ENCODE measurements around the gene TLR9. TPM values are rescaled to one million over a fixed set of nuclear protein-coding genes. Genes with fewer than 3 reads are reported as not detected.

Gene TLR9
- total RNA-seq, 4 donors from 2014 or later: 0.19 to 0.61 TPM; not detected in 2

- DNase-seq (ENCODE audit: low spot score in 2 of 2): no peak
- H3K4me3 ChIP-seq (ENCODE audit: low read depth, poor library complexity, severe bottlenecking): no peak overlapping the region
- TF ChIP-seq POLR2A (IDR thresholded peaks at IDR 0.05) (no peak), CTCF (IDR thresholded peaks at IDR 0.05) (no peak)
- WGBS, 2 donors: 77 to 80% methylated on average over 7 of the region's 7 CpGs
- intact Hi-C loops (cut with DNase I; ENCODE audit: low total_unique reads): loop anchor here (5.0 kb wide), 1 partner anchor 115 kb away; no protein-coding TSS in a partner anchor
Measured at GRCh38 chr3:52227766-52228165, 2.3 kb upstream of the TLR9 start.

- DNase-seq (ENCODE audit: low spot score in 2 of 2): no peak
- TF ChIP-seq POLR2A (IDR thresholded peaks at IDR 0.05): no peak
- TF ChIP-seq CTCF (IDR thresholded peaks at IDR 0.05): no peak
- H3K4me3 ChIP-seq (ENCODE audit: low read depth, poor library complexity, severe bottlenecking): no peak overlapping the region
- 84% methylated on average over 4 of the region's 4 CpGs for WGBS, 2 donors
- intact Hi-C loops (cut with DNase I; ENCODE audit: low total_unique reads): loop anchor here (5.0 kb wide), 1 partner anchor 115 kb away; no protein-coding TSS in a partner anchor
Measured at GRCh38 chr3:52227117-52227516, 1.7 kb upstream of the TLR9 start.

- 83 to 84% methylated on average over 5 of the region's 5 CpGs for WGBS, 2 donors
- H3K4me3 ChIP-seq (ENCODE audit: low read depth, poor library complexity, severe bottlenecking): no peak overlapping the region
- intact Hi-C loops (cut with DNase I; ENCODE audit: low total_unique reads): loop anchor here (5.0 kb wide), 1 partner anchor 116 kb away; no protein-coding TSS in a partner anchor
- TF ChIP-seq POLR2A (IDR thresholded peaks at IDR 0.05): no peak
- no peak for TF ChIP-seq CTCF (IDR thresholded peaks at IDR 0.05)
- no peak for DNase-seq (ENCODE audit: low spot score in 2 of 2)
Measured at GRCh38 chr3:52226229-52226817, 878 bp upstream of the TLR9 start.

GRCh38 chr3:52223449-52224408 lies 1.7 kb downstream of the TLR9 start:
- intact Hi-C loops (cut with DNase I; ENCODE audit: low total_unique reads): no loop called here
- no peak overlapping the region for H3K4me3 ChIP-seq (ENCODE audit: low read depth, poor library complexity, severe bottlenecking)
- DNase-seq (ENCODE audit: low spot score in 2 of 2): no peak
- TF ChIP-seq POLR2A (IDR thresholded peaks at IDR 0.05): no peak
- TF ChIP-seq CTCF (IDR thresholded peaks at IDR 0.05): no peak
- WGBS, 2 donors: 94% methylated on average over 32 of the region's 32 CpGs

- intact Hi-C loops (cut with DNase I; ENCODE audit: low total_unique reads): no loop called here
- H3K4me3 ChIP-seq (ENCODE audit: low read depth, poor library complexity, severe bottlenecking): no peak overlapping the region
- DNase-seq (ENCODE audit: low spot score in 2 of 2): no peak
- 88 to 91% methylated on average over 33 to 38 of the region's 41 CpGs for WGBS, 2 donors
- TF ChIP-seq CTCF (IDR thresholded peaks at IDR 0.05): no peak
Measured at GRCh38 chr3:52222319-52223221, 2.9 kb downstream of the TLR9 start.

All from lower leg skin (tissue), 4 donors.